Measurements from ENCODE around the gene ADH5.
"Not testable (repeated sequence)": the region's sequence is repeated elsewhere in the genome, so short reads cannot be mapped to it uniquely, and the experiment has no call there.

Gene ADH5

DNA sequence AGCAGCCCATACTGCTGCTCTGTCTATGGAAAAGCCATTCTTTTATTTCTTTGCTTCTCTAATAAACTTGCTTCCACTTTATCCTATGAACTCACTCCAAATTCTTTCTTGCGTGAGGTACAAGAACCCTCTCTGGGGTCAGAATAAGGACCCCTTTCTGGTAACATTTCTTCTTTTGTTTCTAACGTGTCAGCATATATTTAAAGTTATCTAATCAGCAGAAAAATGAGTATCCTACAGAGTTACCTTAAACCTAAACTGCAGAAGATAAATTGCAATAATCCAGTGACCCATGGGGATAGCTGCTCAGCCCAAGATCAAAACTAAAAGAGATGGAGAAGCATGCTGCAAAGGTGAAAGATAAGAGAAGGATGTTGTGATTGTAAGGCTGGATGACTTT is 4.0 kb downstream of the ADH5 start:
- no peak for DNase-seq (ENCODE audit: low read depth)

DNA sequence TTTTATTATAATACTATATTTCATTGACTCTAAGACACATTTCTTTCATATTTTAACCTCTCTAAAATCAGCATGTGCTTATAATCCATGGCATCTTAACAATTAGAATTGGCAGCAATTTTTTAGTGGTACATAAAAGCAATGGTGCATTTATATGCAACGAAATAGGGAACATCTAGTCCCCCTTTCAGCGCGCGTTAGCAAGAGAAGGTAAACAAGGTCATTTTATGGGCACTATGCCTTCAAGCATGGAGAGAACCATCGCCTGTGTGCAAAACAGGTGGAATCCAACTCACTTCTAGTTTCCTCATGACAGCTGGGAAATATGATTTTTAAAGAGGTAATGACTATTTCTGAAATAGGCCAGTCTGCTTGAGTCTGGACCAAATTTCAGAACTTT is 6.4 kb downstream of the ADH5 start:
- DNase-seq (ENCODE audit: low read depth), result no peak

DNA sequence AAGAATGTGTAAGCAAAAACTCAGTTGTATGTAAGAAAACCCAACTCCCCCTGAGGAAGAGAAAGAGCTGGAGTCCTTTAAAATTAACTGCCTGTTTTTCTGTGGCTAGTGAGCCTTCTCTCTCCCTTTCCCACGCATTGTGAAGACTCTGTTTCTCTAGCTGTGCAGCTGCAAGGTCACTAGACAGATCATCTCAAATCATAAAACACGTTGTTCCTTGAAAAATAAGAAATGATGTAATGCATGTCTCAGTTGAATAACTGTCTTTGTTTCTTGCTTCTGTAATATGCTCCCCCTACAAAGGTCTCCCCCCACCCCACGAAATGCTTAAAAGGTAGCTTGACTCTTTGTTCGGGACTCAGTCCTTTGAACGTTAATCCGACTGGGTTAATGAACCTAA is 7.7 kb downstream of the ADH5 start:
- DNase-seq (ENCODE audit: low read depth), result not testable (repeated sequence)

- DNase-seq (ENCODE audit: low read depth), result no peak
Measured at GRCh38 chr4:99079625-99080295, 8.8 kb downstream of the ADH5 start.

GRCh38 chr4:99078931-99079624 is 9.5 kb downstream of the ADH5 start:
- no peak for DNase-seq (ENCODE audit: low read depth)

- DNase-seq (ENCODE audit: low read depth), result no peak
Measured at GRCh38 chr4:99078336-99078735, 10.3 kb downstream of the ADH5 start.

DNA sequence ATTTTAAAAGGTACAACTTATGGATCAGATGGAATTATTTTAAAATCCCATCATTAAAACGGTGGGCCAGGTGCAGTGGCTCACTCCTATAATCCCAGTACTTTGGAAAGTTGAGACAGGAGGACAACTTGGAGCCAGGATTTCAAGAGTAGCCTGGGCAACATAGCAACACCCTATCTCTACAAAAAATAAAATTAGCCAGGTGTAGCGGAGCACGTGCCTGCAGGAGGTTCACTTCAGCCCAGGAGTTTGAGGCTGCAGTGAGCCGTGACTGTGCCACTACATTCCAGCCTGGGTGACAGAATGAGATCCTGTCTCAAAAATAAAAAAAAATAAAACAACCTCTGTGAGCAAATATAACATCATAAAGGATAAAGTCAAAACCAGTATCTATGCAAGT is 11.4 kb downstream of the ADH5 start:
- no peak for DNase-seq (ENCODE audit: low read depth)

GRCh38 chr4:99076292-99076976 is 12.2 kb downstream of the ADH5 start:
- no peak for DNase-seq (ENCODE audit: low read depth)

- DNase-seq (ENCODE audit: low read depth), result no peak
Measured at GRCh38 chr4:99074816-99075215, 13.8 kb downstream of the ADH5 start.

GRCh38 chr4:99071159-99071558 is 17.4 kb downstream of the ADH5 start:
- no peak for DNase-seq (ENCODE audit: low read depth)

DNA sequence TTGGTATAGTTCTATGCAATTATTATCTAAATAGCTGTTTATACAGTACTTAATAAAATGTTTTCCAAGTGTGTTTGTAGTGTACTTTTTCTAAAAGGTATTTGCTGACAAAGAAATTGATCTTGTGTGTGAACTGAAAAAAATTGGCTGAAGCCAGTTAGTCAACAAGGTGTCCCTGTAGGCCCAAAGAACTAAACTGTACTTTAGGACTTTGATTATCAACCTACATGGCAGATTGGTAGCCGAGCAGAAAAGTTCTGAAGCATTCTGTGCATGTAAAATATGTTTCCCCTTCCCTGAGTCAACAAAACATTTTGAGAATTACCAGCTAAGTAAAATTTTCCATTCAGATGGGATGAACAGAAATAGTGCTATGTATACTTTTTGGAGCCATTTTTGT is 21.0 kb downstream of the ADH5 start:
- no peak for DNase-seq (ENCODE audit: low read depth)

DNA sequence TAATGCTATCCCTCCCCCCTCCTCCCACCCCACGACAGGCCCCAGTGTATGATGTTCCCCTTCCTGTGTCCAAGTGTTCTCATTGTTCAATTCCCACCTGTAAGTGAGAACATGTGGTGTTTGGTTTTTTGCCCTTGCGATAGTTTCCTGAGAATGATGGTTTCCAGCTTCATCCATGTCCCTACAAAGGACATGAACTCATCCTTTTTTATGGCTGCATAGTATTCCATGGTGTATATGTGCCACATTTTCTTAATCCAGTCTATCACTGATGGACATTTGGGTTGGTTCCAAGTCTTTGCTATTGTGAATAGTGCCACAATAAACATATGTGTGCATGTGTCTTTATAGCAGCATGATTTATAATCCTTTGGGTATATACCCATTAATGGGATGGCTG is 23.1 kb downstream of the ADH5 start:
- DNase-seq (ENCODE audit: low read depth), result not testable (repeated sequence)

- no peak for DNase-seq (ENCODE audit: low read depth)
Measured at GRCh38 chr4:99062120-99062519, 26.5 kb downstream of the ADH5 start.

GRCh38 chr4:99061048-99061700 is 27.4 kb downstream of the ADH5 start:
- no peak for DNase-seq (ENCODE audit: low read depth)

GRCh38 chr4:99059550-99059949 is 29.0 kb downstream of the ADH5 start:
- DNase-seq (ENCODE audit: low read depth), result no peak

GRCh38 chr4:99058228-99058627 is 30.4 kb downstream of the ADH5 start:
- no peak for DNase-seq (ENCODE audit: low read depth)

- no peak for DNase-seq (ENCODE audit: low read depth)
Measured at GRCh38 chr4:99054428-99054994, 34.1 kb downstream of the ADH5 start.

DNA sequence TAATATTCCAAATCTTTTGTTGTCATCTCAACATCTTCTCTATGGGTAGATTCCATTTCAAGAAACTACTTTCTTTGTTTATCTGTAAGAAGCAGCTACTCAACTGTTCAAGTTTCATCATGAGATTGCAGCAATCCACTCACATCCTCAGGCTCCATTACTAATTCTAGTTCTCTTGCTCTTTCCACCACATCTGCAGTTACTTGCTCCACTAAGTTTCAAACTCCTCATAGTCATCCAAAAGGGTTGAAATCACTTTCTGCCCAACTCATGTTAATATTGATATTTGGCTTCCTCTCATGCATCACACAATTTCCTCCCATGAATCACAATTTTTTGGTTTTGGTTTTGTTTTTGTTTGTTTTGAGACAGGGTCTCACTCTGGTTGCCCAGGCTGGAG is 35.7 kb downstream of the ADH5 start:
- no peak for DNase-seq (ENCODE audit: low read depth)

GRCh38 chr4:99047710-99048109 is 40.9 kb downstream of the ADH5 start:
- no peak for DNase-seq (ENCODE audit: low read depth)

DNA sequence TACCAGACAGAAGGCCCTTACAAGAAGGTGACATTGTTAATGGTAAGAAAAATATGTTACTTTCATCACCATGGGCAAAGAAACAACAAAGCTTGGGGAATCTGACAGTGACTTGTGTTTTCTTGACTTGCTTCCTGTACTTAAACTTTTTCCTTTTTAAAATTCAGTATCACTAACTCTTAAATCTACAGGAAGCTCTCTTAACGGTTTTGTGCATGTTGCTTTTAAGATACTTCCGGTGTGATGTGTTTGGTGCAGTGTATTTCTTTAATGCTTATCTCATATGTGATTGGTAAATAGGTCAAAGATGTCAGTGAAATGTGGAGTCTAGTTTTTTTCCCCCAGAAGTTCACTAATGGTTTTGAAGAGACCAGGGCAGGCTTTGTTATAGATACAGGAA is 45.2 kb downstream of the ADH5 start:
- DNase-seq (ENCODE audit: low read depth), result no peak

GRCh38 chr4:99038213-99038612 is 50.4 kb downstream of the ADH5 start:
- DNase-seq (ENCODE audit: low read depth), result no peak

DNA sequence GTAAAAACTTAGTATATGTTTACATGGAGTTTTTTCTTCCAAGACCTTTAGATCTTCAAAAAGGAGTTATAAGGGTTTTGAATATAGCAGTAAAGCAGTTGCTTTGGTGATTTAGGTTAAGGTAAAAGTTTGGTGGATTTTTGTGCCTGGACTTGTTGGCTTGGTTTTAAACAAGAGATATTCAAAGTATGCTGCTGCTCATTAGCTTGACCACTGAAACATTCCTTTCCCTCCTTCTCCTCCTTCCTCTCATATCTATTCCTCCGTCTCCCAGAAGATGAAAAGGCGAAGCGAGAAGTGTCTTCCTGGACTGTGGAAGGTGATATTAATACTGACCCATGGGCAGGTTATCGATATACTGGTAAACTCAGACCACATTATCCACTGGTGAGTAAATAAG is 54.6 kb downstream of the ADH5 start:
- no peak for DNase-seq (ENCODE audit: low read depth)

- DNase-seq (ENCODE audit: low read depth), result no peak
Measured at GRCh38 chr4:99029852-99030251, 58.7 kb downstream of the ADH5 start.
